ENCODE data around the gene LARGE1.

Gene LARGE1

GRCh38 chr22:33529424-33530113 is 390.7 kb downstream of the LARGE1 start:
- H2AK5ac ChIP-seq (ENCODE audit: low read length), result no peak overlapping the region
- no peak overlapping the region for H3K18ac ChIP-seq (ENCODE audit: low read length)
- H3K36me3 ChIP-seq (ENCODE audit: control insufficient read depth in 1 of 2, insufficient read depth in 2 of 2, low read length in 2 of 2), result no peaks in the 10 kb centered on the region
- H3K4me1 ChIP-seq (ENCODE audit: control insufficient read depth in 1 of 2, insufficient read depth in 2 of 2, low read length in 2 of 2), result peaks cover 0 to 2% of the 10 kb centered on the region in 2 experiments
- H3K4ac ChIP-seq (ENCODE audit: low read depth, low read length), result no peak overlapping the region
- no peaks in the 10 kb centered on the region for H3K27me3 ChIP-seq (ENCODE audit: insufficient read depth, low read length)
- no peak overlapping the region for H2AFZ ChIP-seq (ENCODE audit: insufficient read depth, low read length, poor library complexity)
- H3K23ac ChIP-seq (ENCODE audit: low read length), result no peak overlapping the region
- H2BK12ac ChIP-seq (ENCODE audit: low read length), result no peak overlapping the region
- WGBS (ENCODE audit: extremely low coverage, insufficient coverage, insufficient read length), result no CpG with 5 or more reads among the region's 9 CpGs
- H2BK120ac ChIP-seq (ENCODE audit: insufficient read depth, low read length, poor library complexity), result no peak overlapping the region
- no peaks in the 10 kb centered on the region for H3K79me1 ChIP-seq (ENCODE audit: low read length)
- H3K79me2 ChIP-seq (ENCODE audit: control insufficient read depth, insufficient read depth, low read length, poor library complexity), result no peaks in the 10 kb centered on the region
- H3K9ac ChIP-seq (ENCODE audit: low read length), result no peak overlapping the region
- H4K8ac ChIP-seq (ENCODE audit: low read depth, low read length), result no peak overlapping the region
- no peak overlapping the region for H4K91ac ChIP-seq (ENCODE audit: low read depth, low read length)
- no peak overlapping the region for H3K4me3 ChIP-seq (ENCODE audit: low read depth, low read length)
- no peak overlapping the region for H4K12ac ChIP-seq (ENCODE audit: low read depth, low read length)
- H3K9me3 ChIP-seq (ENCODE audit: insufficient read depth, low read depth, low read length), result no peaks in the 10 kb centered on the region
- H2BK5ac ChIP-seq (ENCODE audit: low read depth, low read length, poor library complexity), result no peak overlapping the region
- H3K27ac ChIP-seq (ENCODE audit: low read depth, low read length), result no peak overlapping the region
- no peak overlapping the region for H3K14ac ChIP-seq (ENCODE audit: low read length)
- no peak overlapping the region for H3K4me2 ChIP-seq (ENCODE audit: low read length)
- DNase-seq, result no peak

- no peak overlapping the region for H2BK120ac ChIP-seq (ENCODE audit: insufficient read depth, low read length, poor library complexity)
- no CpG with 5 or more reads among the region's 3 CpGs for WGBS (ENCODE audit: extremely low coverage, insufficient coverage, insufficient read length)
- no peaks in the 10 kb centered on the region for H3K9me3 ChIP-seq (ENCODE audit: insufficient read depth, low read depth, low read length)
- no peak for DNase-seq
- H2AK5ac ChIP-seq (ENCODE audit: low read length), result no peak overlapping the region
- no peak overlapping the region for H3K9ac ChIP-seq (ENCODE audit: low read length)
- H3K4ac ChIP-seq (ENCODE audit: low read depth, low read length), result no peak overlapping the region
- no peaks in the 10 kb centered on the region for H3K79me2 ChIP-seq (ENCODE audit: control insufficient read depth, insufficient read depth, low read length, poor library complexity)
- H3K4me1 ChIP-seq (ENCODE audit: control insufficient read depth in 1 of 2, insufficient read depth in 2 of 2, low read length in 2 of 2), result peaks cover 2 to 4% of the 10 kb centered on the region in 2 experiments
- no peak overlapping the region for H3K4me3 ChIP-seq (ENCODE audit: low read depth, low read length)
- H3K23ac ChIP-seq (ENCODE audit: low read length), result no peak overlapping the region
- H3K79me1 ChIP-seq (ENCODE audit: low read length), result no peaks in the 10 kb centered on the region
- no peak overlapping the region for H4K91ac ChIP-seq (ENCODE audit: low read depth, low read length)
- H3K27ac ChIP-seq (ENCODE audit: low read depth, low read length), result no peak overlapping the region
- H3K36me3 ChIP-seq (ENCODE audit: control insufficient read depth in 1 of 2, insufficient read depth in 2 of 2, low read length in 2 of 2), result no peaks in the 10 kb centered on the region
- H2BK5ac ChIP-seq (ENCODE audit: low read depth, low read length, poor library complexity), result no peak overlapping the region
- H3K27me3 ChIP-seq (ENCODE audit: insufficient read depth, low read length), result no peaks in the 10 kb centered on the region
- H4K8ac ChIP-seq (ENCODE audit: low read depth, low read length), result no peak overlapping the region
- no peak overlapping the region for H3K14ac ChIP-seq (ENCODE audit: low read length)
- no peak overlapping the region for H2AFZ ChIP-seq (ENCODE audit: insufficient read depth, low read length, poor library complexity)
- no peak overlapping the region for H3K4me2 ChIP-seq (ENCODE audit: low read length)
- no peak overlapping the region for H2BK12ac ChIP-seq (ENCODE audit: low read length)
- H4K12ac ChIP-seq (ENCODE audit: low read depth, low read length), result no peak overlapping the region
- H3K18ac ChIP-seq (ENCODE audit: low read length), result no peak overlapping the region
These were observed 392.1 kb downstream of the LARGE1 start for GRCh38 chr22:33528183-33528582.

GRCh38 chr22:33526434-33527107 is 393.7 kb downstream of the LARGE1 start:
- no peak overlapping the region for H2BK12ac ChIP-seq (ENCODE audit: low read length)
- H4K12ac ChIP-seq (ENCODE audit: low read depth, low read length), result no peak overlapping the region
- no peaks in the 10 kb centered on the region for H3K79me2 ChIP-seq (ENCODE audit: control insufficient read depth, insufficient read depth, low read length, poor library complexity)
- no peak overlapping the region for H2AK5ac ChIP-seq (ENCODE audit: low read length)
- no peak overlapping the region for H2AFZ ChIP-seq (ENCODE audit: insufficient read depth, low read length, poor library complexity)
- no peaks in the 10 kb centered on the region for H3K36me3 ChIP-seq (ENCODE audit: control insufficient read depth in 1 of 2, insufficient read depth in 2 of 2, low read length in 2 of 2)
- H2BK5ac ChIP-seq (ENCODE audit: low read depth, low read length, poor library complexity), result no peak overlapping the region
- DNase-seq, result no peak
- no peak overlapping the region for H3K4me2 ChIP-seq (ENCODE audit: low read length)
- H3K4ac ChIP-seq (ENCODE audit: low read depth, low read length), result no peak overlapping the region
- H3K14ac ChIP-seq (ENCODE audit: low read length), result no peak overlapping the region
- H4K8ac ChIP-seq (ENCODE audit: low read depth, low read length), result no peak overlapping the region
- WGBS (ENCODE audit: extremely low coverage, insufficient coverage, insufficient read length), result 100% methylated on average over 1 of the region's 12 CpGs
- no peak overlapping the region for H3K18ac ChIP-seq (ENCODE audit: low read length)
- no peaks in the 10 kb centered on the region for H3K9me3 ChIP-seq (ENCODE audit: insufficient read depth, low read depth, low read length)
- no peak overlapping the region for H2BK120ac ChIP-seq (ENCODE audit: insufficient read depth, low read length, poor library complexity)
- no peak overlapping the region for H3K4me3 ChIP-seq (ENCODE audit: low read depth, low read length)
- peaks cover 2 to 4% of the 10 kb centered on the region in 2 experiments for H3K4me1 ChIP-seq (ENCODE audit: control insufficient read depth in 1 of 2, insufficient read depth in 2 of 2, low read length in 2 of 2)
- no peak overlapping the region for H4K91ac ChIP-seq (ENCODE audit: low read depth, low read length)
- no peaks in the 10 kb centered on the region for H3K79me1 ChIP-seq (ENCODE audit: low read length)
- no peak overlapping the region for H3K9ac ChIP-seq (ENCODE audit: low read length)
- H3K27ac ChIP-seq (ENCODE audit: low read depth, low read length), result no peak overlapping the region
- H3K23ac ChIP-seq (ENCODE audit: low read length), result no peak overlapping the region
- no peaks in the 10 kb centered on the region for H3K27me3 ChIP-seq (ENCODE audit: insufficient read depth, low read length)

DNA sequence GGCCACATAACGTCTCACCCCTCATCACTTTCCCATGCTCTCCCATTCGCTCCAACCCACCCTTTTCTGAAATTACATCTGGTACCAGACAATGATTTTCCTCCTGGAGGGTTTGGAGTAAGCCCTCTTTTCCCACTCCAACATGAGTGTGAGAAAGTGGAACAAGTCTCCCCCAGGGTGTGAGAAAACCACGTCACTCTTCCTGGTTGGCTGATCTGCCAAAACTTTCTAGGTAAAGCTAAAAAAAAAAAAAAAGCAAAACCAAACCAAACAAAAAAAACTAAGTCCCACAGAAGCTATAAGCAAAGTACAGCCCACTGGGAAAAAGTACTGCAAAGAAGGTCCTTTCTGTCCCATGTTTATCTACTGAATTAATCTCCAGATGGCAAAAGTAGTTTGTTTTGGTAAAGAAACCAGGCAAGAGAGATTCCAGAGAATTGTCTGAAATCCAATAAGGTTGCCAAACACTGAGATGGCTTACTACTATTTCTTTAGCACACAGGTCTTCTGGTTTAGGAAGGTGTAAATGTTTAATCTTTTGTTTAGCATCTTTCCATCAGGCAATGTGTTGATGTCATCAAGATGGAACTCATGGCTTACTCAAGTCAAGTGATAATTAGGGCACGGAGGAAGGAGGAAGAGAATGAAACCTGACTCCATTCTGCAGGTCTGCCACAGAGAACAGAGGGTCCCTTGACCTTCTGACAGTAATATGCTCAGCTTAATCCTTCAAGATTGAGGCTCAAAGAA is 395.6 kb downstream of the LARGE1 start:
- Histone ChIP-seq H3K79me1 (ENCODE audit: low read length) (no peaks in the 10 kb centered on the region), H3K23ac (ENCODE audit: low read length) (no peak overlapping the region), H2BK120ac (ENCODE audit: insufficient read depth, low read length, poor library complexity) (no peak overlapping the region), H3K4me1 (ENCODE audit: control insufficient read depth in 1 of 2, insufficient read depth in 2 of 2, low read length in 2 of 2) (peaks cover 2 to 4% of the 10 kb centered on the region in 2 experiments), H3K27me3 (ENCODE audit: insufficient read depth, low read length) (no peaks in the 10 kb centered on the region), H2AK5ac (ENCODE audit: low read length) (no peak overlapping the region), H3K18ac (ENCODE audit: low read length) (no peak overlapping the region), H2BK12ac (ENCODE audit: low read length) (no peak overlapping the region), H3K4ac (ENCODE audit: low read depth, low read length) (no peak overlapping the region), H2AFZ (ENCODE audit: insufficient read depth, low read length, poor library complexity) (no peak overlapping the region), H3K36me3 (ENCODE audit: control insufficient read depth in 1 of 2, insufficient read depth in 2 of 2, low read length in 2 of 2) (peaks cover 3% of the 10 kb centered on the region in 2 experiments), H4K12ac (ENCODE audit: low read depth, low read length) (no peak overlapping the region), H3K79me2 (ENCODE audit: control insufficient read depth, insufficient read depth, low read length, poor library complexity) (no peaks in the 10 kb centered on the region), H3K27ac (ENCODE audit: low read depth, low read length) (no peak overlapping the region), H4K91ac (ENCODE audit: low read depth, low read length) (no peak overlapping the region), H4K8ac (ENCODE audit: low read depth, low read length) (no peak overlapping the region), H2BK5ac (ENCODE audit: low read depth, low read length, poor library complexity) (no peak overlapping the region), H3K14ac (ENCODE audit: low read length) (no peak overlapping the region), H3K9ac (ENCODE audit: low read length) (no peak overlapping the region), H3K4me3 (ENCODE audit: low read depth, low read length) (no peak overlapping the region), H3K4me2 (ENCODE audit: low read length) (no peak overlapping the region), H3K9me3 (ENCODE audit: insufficient read depth, low read depth, low read length) (peaks cover 3% of the 10 kb centered on the region)
- WGBS (ENCODE audit: extremely low coverage, insufficient coverage, insufficient read length), result no CpG with 5 or more reads among the region's 4 CpGs
- peak in 1 of 2 donors; percentile 9 for DNase-seq
